G401 (cell line): Measurements from ENCODE around the gene TRAPPC3L. TPM values are rescaled to one million over a fixed set of nuclear protein-coding genes. Genes with fewer than 3 reads are reported as not detected.

Experiments
- DNase-seq: peaks from one replicate; pipeline ENCODE4 v3.0.0-alpha.2; 2015; ENCODE audit warnings: low spot score
- in situ Hi-C: cut with HindIII; loops from 2 replicates; pipeline ENCODE4 v1.10.0; 2016; ENCODE audit warnings: low sequenced_read_pairs, mixed read lengths
- total RNA-seq: library from RNA; depleted of rRNA; stranded (reverse); fragments of >200 nt; shearing (Covaris generic); gene quantifications from 2 replicates; pipeline ENCODE4 v1.2.3, GENCODE V29; 2014

The TRAPPC3L gene
- total RNA-seq, 1 experiment from 2014 or later: not detected

- in situ Hi-C loops: no loop called here
Measured at GRCh38 chr6:116561377-116562018, 16.0 kb upstream of the TRAPPC3L start.

GRCh38 chr6:116560130-116560529 lies 14.6 kb upstream of the TRAPPC3L start:
- in situ Hi-C loops: no loop called here
- no peak for DNase-seq

More at GRCh38 chr6:116561377-116562018, 16.0 kb upstream of the TRAPPC3L start:
- DNase-seq: peak; percentile 79

- DNase-seq: no peak
- in situ Hi-C loops: no loop called here
Measured at GRCh38 chr6:116557893-116558292, 12.4 kb upstream of the TRAPPC3L start.

- in situ Hi-C loops: no loop called here
- DNase-seq: no peak
Measured at GRCh38 chr6:116556814-116557415, 11.4 kb upstream of the TRAPPC3L start.

- in situ Hi-C loops: no loop called here
Measured at GRCh38 chr6:116556065-116556464, 10.6 kb upstream of the TRAPPC3L start.

GRCh38 chr6:116553451-116553850 lies 8.0 kb upstream of the TRAPPC3L start, which contains the start of gene CALHM4:
TSS of gene CALHM4 (plus strand) at chr6:116553751. CDS start at chr6:116553794, 43 bp downstream.
- DNase-seq: no peak
- in situ Hi-C loops: no loop called here

More at GRCh38 chr6:116556065-116556464, 10.6 kb upstream of the TRAPPC3L start:
- DNase-seq: no peak

GRCh38 chr6:116550796-116551195 lies 5.3 kb upstream of the TRAPPC3L start:
- DNase-seq: no peak
- in situ Hi-C loops: no loop called here

- DNase-seq: no peak
- in situ Hi-C loops: no loop called here
Measured at GRCh38 chr6:116547358-116547757, 1.9 kb upstream of the TRAPPC3L start.

- in situ Hi-C loops: no loop called here
- DNase-seq: no peak
Measured at GRCh38 chr6:116543149-116543548, 2.3 kb downstream of the TRAPPC3L start.

GRCh38 chr6:116542426-116542825 lies 3.1 kb downstream of the TRAPPC3L start:
- in situ Hi-C loops: no loop called here
- DNase-seq: no peak

- DNase-seq: peak; percentile 55
- in situ Hi-C loops: no loop called here
Measured at GRCh38 chr6:116536216-116536621, 9.3 kb downstream of the TRAPPC3L start.

GRCh38 chr6:116535109-116535508 lies 10.4 kb downstream of the TRAPPC3L start:
- no peak for DNase-seq
- in situ Hi-C loops: no loop called here

GRCh38 chr6:116533233-116533957 lies 12.1 kb downstream of the TRAPPC3L start:
- in situ Hi-C loops: no loop called here
- peak; percentile 38 for DNase-seq

GRCh38 chr6:116531675-116532570 lies 13.6 kb downstream of the TRAPPC3L start:
- peak; percentile 49 for DNase-seq
- in situ Hi-C loops: no loop called here

GRCh38 chr6:116530436-116530835 lies 15.0 kb downstream of the TRAPPC3L start:
- no peak for DNase-seq
- in situ Hi-C loops: no loop called here

GRCh38 chr6:116529466-116530290 lies 15.8 kb downstream of the TRAPPC3L start:
- in situ Hi-C loops: no loop called here
- no peak for DNase-seq

- in situ Hi-C loops: no loop called here
- no peak for DNase-seq
Measured at GRCh38 chr6:116528780-116529179, 16.7 kb downstream of the TRAPPC3L start.

- no peak for DNase-seq
- in situ Hi-C loops: no loop called here
Measured at GRCh38 chr6:116528133-116528532, 17.4 kb downstream of the TRAPPC3L start.
